HepG2 (cell line): ENCODE data around the gene BMF. TPM values are rescaled to one million over a fixed set of nuclear protein-coding genes. Genes with fewer than 3 reads are reported as not detected.
A peak's percentile ranks its signal among the peaks of the same experiment; 100 is the strongest.

Experiments
- AKAP8 ChIP-seq: sonication (generic); formaldehyde crosslinking; IDR thresholded peaks from 2 replicates; pipeline ENCODE4 v1.5.1; 2020; ENCODE audit warnings: mild to moderate bottlenecking, missing genetic modification reagents
- FOXC1 ChIP-seq: sonication (generic); formaldehyde crosslinking; IDR thresholded peaks from 2 replicates; pipeline ENCODE4 v1.8.0; 2022; ENCODE audit warnings: mild to moderate bottlenecking, missing genetic modification reagents, borderline replicate concordance
- HMG20B ChIP-seq: conservative IDR thresholded peaks from 2 replicates; pipeline ENCODE4 v1.6.1; 2016; ENCODE audit warnings: missing genetic modification reagents, missing compliant biosample characterization
- HNRNPK ChIP-seq: fragments of 200-400 bp; formaldehyde crosslinking; IDR thresholded peaks from 2 replicates; pipeline ENCODE4 v1.6.1; 2018; ENCODE audit warnings: low read length, low read depth, moderate library complexity, mild to moderate bottlenecking; ENCODE audit not compliant: poor library complexity, severe bottlenecking
- IRX3 ChIP-seq: sonication (generic); formaldehyde crosslinking; IDR thresholded peaks from 2 replicates; pipeline ENCODE4 v1.8.1; 2023; ENCODE audit warnings: mild to moderate bottlenecking, low read depth, missing genetic modification reagents, borderline replicate concordance
- MYNN ChIP-seq: sonication (generic); formaldehyde crosslinking; IDR thresholded peaks from 2 replicates; pipeline ENCODE4 v1.4.0; 2020; ENCODE audit warnings: mild to moderate bottlenecking, low read depth, missing genetic modification reagents
- NFATC3 ChIP-seq: sonication (generic); formaldehyde crosslinking; IDR thresholded peaks from 2 replicates; pipeline ENCODE4 v1.5.1; 2020; ENCODE audit warnings: mild to moderate bottlenecking, missing genetic modification reagents
- NFYC ChIP-seq: IDR thresholded peaks from 2 replicates; pipeline ENCODE4 v1.6.1; 2016; ENCODE audit warnings: missing genetic modification reagents, missing compliant biosample characterization
- SYNCRIP ChIP-seq: fragments of 200-400 bp; formaldehyde crosslinking; IDR thresholded peaks from 2 replicates; pipeline ENCODE4 v1.6.1; 2018; ENCODE audit warnings: mild to moderate bottlenecking, low read depth, low read length; ENCODE audit not compliant: insufficient read depth
- TBX2 ChIP-seq: sonication (generic); formaldehyde crosslinking; IDR thresholded peaks from 2 replicates; pipeline ENCODE4 v1.5.0; 2020; ENCODE audit warnings: missing genetic modification reagents, mild to moderate bottlenecking, borderline replicate concordance
- TMF1 ChIP-seq: sonication (generic); formaldehyde crosslinking; IDR thresholded peaks from 2 replicates; pipeline ENCODE4 v1.8.1; 2022; ENCODE audit warnings: low read depth, missing genetic modification reagents
- ZBTB7A ChIP-seq: sonication (generic); formaldehyde crosslinking; IDR thresholded peaks from 2 replicates; pipeline ENCODE4 v1.8.0; 2022; ENCODE audit warnings: mild to moderate bottlenecking, missing genetic modification reagents
- ZFY ChIP-seq: sonication (generic); formaldehyde crosslinking; IDR thresholded peaks from 2 replicates; pipeline ENCODE4 v1.4.0; 2020; ENCODE audit warnings: missing genetic modification reagents
- ZNF136 ChIP-seq: sonication (generic); formaldehyde crosslinking; IDR thresholded peaks from 2 replicates; pipeline ENCODE4 v1.8.1; 2022; ENCODE audit warnings: low read depth, mild to moderate bottlenecking, moderate library complexity, missing genetic modification reagents
- ZNF17 ChIP-seq: sonication (generic); formaldehyde crosslinking; IDR thresholded peaks from 2 replicates; pipeline ENCODE4 v1.5.0; 2020; ENCODE audit warnings: mild to moderate bottlenecking, missing genetic modification reagents
- ZNF446 ChIP-seq: sonication (generic); formaldehyde crosslinking; IDR thresholded peaks from 2 replicates; pipeline ENCODE4 v1.5.0; 2020; ENCODE audit warnings: mild to moderate bottlenecking, missing genetic modification reagents
- ZNF562 ChIP-seq: sonication (generic); formaldehyde crosslinking; IDR thresholded peaks from 2 replicates; pipeline ENCODE4 v1.8.0; 2022; ENCODE audit warnings: missing genetic modification reagents, borderline replicate concordance
- ZNF670 ChIP-seq: sonication (generic); formaldehyde crosslinking; IDR thresholded peaks from 2 replicates; pipeline ENCODE4 v1.8.0; 2022; ENCODE audit warnings: mild to moderate bottlenecking, missing genetic modification reagents, borderline replicate concordance
- ZNF709 ChIP-seq: sonication (generic); formaldehyde crosslinking; IDR thresholded peaks from 2 replicates; pipeline ENCODE4 v1.5.0; 2020; ENCODE audit warnings: mild to moderate bottlenecking, missing genetic modification reagents
- ZNF749 ChIP-seq: sonication (generic); formaldehyde crosslinking; IDR thresholded peaks from 2 replicates; pipeline ENCODE4 v1.8.0; 2022; ENCODE audit warnings: mild to moderate bottlenecking, missing genetic modification reagents, moderate library complexity, borderline replicate concordance
- polyA plus RNA-seq, 8 experiments: library from polyadenylated mRNA; depleted of rRNA in 3 of 8; stranded (reverse) in 7 of 8; unstranded in 1 of 8; fragments of >200 nt; fragmentation: Illumina TruSeq in 4 of 8; extraction: Trizol in 4 of 8; gene quantifications; 2 replicates each; pipeline versions ENCODE4 v1.2.1 to v1.2.3, GENCODE V29; 2011 to 2016; ENCODE audit warnings: low read depth in 4 of 8, missing spikeins in 1 of 8, mixed read lengths in 1 of 8; ENCODE audit not compliant: insufficient read depth in 1 of 8
- total RNA-seq, 5 experiments: library from RNA; depleted of rRNA; stranded (reverse); fragments of >200 nt; fragmentation: Illumina TruSeq; extraction: Trizol; gene quantifications; 2 replicates each; pipeline ENCODE4 v1.2.3, GENCODE V29; 2016; ENCODE audit warnings: low read depth in 1 of 5
- TF ChIP-seq, protein P1 (sequence below): sonication (generic); formaldehyde crosslinking; IDR thresholded peaks from 2 replicates; pipeline ENCODE4 v1.4.0; 2020; ENCODE audit warnings: missing genetic modification reagents
- TF ChIP-seq, protein P2 (sequence below): IDR thresholded peaks from 2 replicates; pipeline ENCODE4 v1.4.0; 2020; ENCODE audit warnings: mild to moderate bottlenecking, missing genetic modification reagents
- TF ChIP-seq, protein P3 (sequence below): IDR thresholded peaks from 2 replicates; pipeline ENCODE4 v1.6.1; 2016; ENCODE audit warnings: low read depth, control low read depth
- TF ChIP-seq, protein P4 (sequence below): sonication (generic); formaldehyde crosslinking; IDR thresholded peaks from 2 replicates; pipeline ENCODE4 v1.8.0; 2023; ENCODE audit warnings: mild to moderate bottlenecking, missing genetic modification reagents

The BMF gene
- total and polyA plus RNA-seq, 2 of the 13 experiments (the other 11 are each of a cell fraction or from before 2014, with no cell fraction given): 8.7 to 15.9 TPM

DNA sequence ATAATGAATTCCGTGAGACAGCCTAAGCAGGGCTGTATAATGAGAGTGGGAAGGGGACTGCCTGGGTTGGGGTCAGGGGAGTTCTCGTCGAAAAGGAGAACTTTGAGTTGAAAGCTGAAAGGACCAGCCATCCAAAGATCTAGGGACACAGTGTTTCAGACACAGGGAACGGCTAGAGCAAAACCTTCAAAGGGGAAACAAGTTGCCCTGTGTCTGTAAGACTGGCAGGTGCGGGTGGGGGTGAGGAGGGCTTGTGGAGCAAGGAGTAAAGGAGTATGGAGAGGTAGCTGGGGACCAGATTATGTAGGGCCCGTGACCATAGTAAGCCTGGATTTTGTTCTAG, 68.4 kb downstream of the BMF start (continued):
- TF ChIP-seq ZNF562 (CRISPR knock-in tag) (no peak), ZNF446 (CRISPR knock-in tag) (no peak), ZNF749 (no peak), NFATC3 (CRISPR knock-in tag) (no peak), TMF1 (CRISPR knock-in tag) (no peak), SYNCRIP (no peak), MYNN (CRISPR knock-in tag) (no peak), ZNF136 (CRISPR knock-in tag) (no peak), ZFY (CRISPR knock-in tag) (no peak), ZNF17 (no peak), IRX3 (CRISPR knock-in tag) (no peak), ZNF670 (no peak), HMG20B (CRISPR knock-in tag) (no peak), ZNF709 (CRISPR knock-in tag) (peak; percentile 66; the same call in 1 of the 2 replicates), ZBTB7A (CRISPR knock-in tag) (no peak), TBX2 (CRISPR knock-in tag) (0 out of 2 replicates have a peak, but pooled peaks have one; percentile 5), HNRNPK (no peak), FOXC1 (CRISPR knock-in tag) (0 out of 2 replicates have a peak, but pooled peaks have one; percentile 14), AKAP8 (CRISPR knock-in tag) (no peak), NFYC (CRISPR knock-in tag) (no peak)
- TF ChIP-seq, protein P1, sequence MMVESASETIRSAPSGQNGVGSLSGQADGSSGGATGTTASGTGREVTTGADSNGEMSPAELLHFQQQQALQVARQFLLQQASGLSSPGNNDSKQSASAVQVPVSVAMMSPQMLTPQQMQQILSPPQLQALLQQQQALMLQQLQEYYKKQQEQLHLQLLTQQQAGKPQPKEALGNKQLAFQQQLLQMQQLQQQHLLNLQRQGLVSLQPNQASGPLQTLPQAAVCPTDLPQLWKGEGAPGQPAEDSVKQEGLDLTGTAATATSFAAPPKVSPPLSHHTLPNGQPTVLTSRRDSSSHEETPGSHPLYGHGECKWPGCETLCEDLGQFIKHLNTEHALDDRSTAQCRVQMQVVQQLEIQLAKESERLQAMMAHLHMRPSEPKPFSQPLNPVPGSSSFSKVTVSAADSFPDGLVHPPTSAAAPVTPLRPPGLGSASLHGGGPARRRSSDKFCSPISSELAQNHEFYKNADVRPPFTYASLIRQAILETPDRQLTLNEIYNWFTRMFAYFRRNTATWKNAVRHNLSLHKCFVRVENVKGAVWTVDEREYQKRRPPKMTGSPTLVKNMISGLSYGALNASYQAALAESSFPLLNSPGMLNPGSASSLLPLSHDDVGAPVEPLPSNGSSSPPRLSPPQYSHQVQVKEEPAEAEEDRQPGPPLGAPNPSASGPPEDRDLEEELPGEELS (CRISPR knock-in tag): no peak
- TF ChIP-seq, protein P2, sequence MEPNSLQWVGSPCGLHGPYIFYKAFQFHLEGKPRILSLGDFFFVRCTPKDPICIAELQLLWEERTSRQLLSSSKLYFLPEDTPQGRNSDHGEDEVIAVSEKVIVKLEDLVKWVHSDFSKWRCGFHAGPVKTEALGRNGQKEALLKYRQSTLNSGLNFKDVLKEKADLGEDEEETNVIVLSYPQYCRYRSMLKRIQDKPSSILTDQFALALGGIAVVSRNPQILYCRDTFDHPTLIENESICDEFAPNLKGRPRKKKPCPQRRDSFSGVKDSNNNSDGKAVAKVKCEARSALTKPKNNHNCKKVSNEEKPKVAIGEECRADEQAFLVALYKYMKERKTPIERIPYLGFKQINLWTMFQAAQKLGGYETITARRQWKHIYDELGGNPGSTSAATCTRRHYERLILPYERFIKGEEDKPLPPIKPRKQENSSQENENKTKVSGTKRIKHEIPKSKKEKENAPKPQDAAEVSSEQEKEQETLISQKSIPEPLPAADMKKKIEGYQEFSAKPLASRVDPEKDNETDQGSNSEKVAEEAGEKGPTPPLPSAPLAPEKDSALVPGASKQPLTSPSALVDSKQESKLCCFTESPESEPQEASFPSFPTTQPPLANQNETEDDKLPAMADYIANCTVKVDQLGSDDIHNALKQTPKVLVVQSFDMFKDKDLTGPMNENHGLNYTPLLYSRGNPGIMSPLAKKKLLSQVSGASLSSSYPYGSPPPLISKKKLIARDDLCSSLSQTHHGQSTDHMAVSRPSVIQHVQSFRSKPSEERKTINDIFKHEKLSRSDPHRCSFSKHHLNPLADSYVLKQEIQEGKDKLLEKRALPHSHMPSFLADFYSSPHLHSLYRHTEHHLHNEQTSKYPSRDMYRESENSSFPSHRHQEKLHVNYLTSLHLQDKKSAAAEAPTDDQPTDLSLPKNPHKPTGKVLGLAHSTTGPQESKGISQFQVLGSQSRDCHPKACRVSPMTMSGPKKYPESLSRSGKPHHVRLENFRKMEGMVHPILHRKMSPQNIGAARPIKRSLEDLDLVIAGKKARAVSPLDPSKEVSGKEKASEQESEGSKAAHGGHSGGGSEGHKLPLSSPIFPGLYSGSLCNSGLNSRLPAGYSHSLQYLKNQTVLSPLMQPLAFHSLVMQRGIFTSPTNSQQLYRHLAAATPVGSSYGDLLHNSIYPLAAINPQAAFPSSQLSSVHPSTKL (CRISPR knock-in tag): no peak
- TF ChIP-seq, protein P3, sequence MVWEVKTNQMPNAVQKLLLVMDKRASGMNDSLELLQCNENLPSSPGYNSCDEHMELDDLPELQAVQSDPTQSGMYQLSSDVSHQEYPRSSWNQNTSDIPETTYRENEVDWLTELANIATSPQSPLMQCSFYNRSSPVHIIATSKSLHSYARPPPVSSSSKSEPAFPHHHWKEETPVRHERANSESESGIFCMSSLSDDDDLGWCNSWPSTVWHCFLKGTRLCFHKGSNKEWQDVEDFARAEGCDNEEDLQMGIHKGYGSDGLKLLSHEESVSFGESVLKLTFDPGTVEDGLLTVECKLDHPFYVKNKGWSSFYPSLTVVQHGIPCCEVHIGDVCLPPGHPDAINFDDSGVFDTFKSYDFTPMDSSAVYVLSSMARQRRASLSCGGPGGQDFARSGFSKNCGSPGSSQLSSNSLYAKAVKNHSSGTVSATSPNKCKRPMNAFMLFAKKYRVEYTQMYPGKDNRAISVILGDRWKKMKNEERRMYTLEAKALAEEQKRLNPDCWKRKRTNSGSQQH (CRISPR knock-in tag): 0 out of 2 replicates have a peak, but pooled peaks have one; percentile 56
- TF ChIP-seq, protein P4, sequence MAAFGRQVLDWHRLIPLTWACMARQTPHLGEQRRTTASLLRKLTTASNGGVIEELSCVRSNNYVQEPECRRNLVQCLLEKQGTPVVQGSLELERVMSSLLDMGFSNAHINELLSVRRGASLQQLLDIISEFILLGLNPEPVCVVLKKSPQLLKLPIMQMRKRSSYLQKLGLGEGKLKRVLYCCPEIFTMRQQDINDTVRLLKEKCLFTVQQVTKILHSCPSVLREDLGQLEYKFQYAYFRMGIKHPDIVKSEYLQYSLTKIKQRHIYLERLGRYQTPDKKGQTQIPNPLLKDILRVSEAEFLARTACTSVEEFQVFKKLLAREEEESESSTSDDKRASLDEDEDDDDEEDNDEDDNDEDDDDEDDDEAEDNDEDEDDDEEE (CRISPR knock-in tag): 0 out of 2 replicates have a peak, but pooled peaks have one; percentile 42
